Mesendoderm (in vitro differentiated cells): ENCODE results near the gene GHRH. TPM values are rescaled to one million over a fixed set of nuclear protein-coding genes. Genes with fewer than 3 reads are reported as not detected.
A peak's percentile ranks its signal among the peaks of the same experiment; 100 is the strongest.

ENCODE experiments used
- DNase-seq: peaks from one replicate; pipeline ENCODE4 v3.0.0; 2013
- H2AK5ac ChIP-seq: 2 replicates; pipeline ENCODE4 v1.6.1; 2013; ENCODE audit warnings: low read length, inconsistent platforms
- H2BK120ac ChIP-seq: 2 replicates; pipeline ENCODE4 v1.6.1; 2013; ENCODE audit warnings: low read depth, mild to moderate bottlenecking, low read length, moderate library complexity, mixed read lengths
- H2BK15ac ChIP-seq: replicated peaks from 2 replicates; pipeline ENCODE4 v1.6.1; 2013; ENCODE audit warnings: low read depth, mild to moderate bottlenecking, moderate library complexity
- H2BK5ac ChIP-seq: 2 replicates; pipeline ENCODE4 v1.6.1; 2013; ENCODE audit warnings: low read length, inconsistent platforms
- H3K18ac ChIP-seq: 2 replicates; pipeline ENCODE4 v1.6.1; 2013; ENCODE audit warnings: mild to moderate bottlenecking, low read length, mixed read lengths
- H3K23ac ChIP-seq: one replicate; pipeline ENCODE4 v1.6.1; 2013; ENCODE audit warnings: low read length
- H3K27ac ChIP-seq: 2 replicates; pipeline ENCODE4 v1.5.1; 2013; ENCODE audit warnings: low read depth, mild to moderate bottlenecking, inconsistent platforms, low read length, moderate library complexity
- H3K27me3 ChIP-seq: 2 replicates; pipeline ENCODE4 v1.6.1; 2013; ENCODE audit warnings: low read length, control low read depth, mild to moderate bottlenecking, inconsistent platforms; ENCODE audit not compliant: insufficient read depth, poor library complexity
- H3K36me3 ChIP-seq: 2 replicates; pipeline ENCODE4 v1.6.1; 2013; ENCODE audit warnings: low read length, inconsistent platforms; ENCODE audit not compliant: control insufficient read depth, insufficient read depth
- H3K4ac ChIP-seq: one replicate; pipeline ENCODE4 v1.6.1; 2013; ENCODE audit warnings: low read depth, mild to moderate bottlenecking, low read length, moderate library complexity
- H3K4me1 ChIP-seq: 2 replicates; pipeline ENCODE4 v1.6.1; 2013; ENCODE audit warnings: low read depth, low read length, inconsistent platforms; ENCODE audit not compliant: control insufficient read depth
- H3K4me2 ChIP-seq: 2 replicates; pipeline ENCODE4 v1.6.1; 2013; ENCODE audit warnings: low read length
- H3K4me3 ChIP-seq: 2 replicates; pipeline ENCODE4 v1.5.1; 2013; ENCODE audit warnings: mild to moderate bottlenecking, low read length
- H3K56ac ChIP-seq: one replicate; pipeline ENCODE4 v1.6.1; 2013; ENCODE audit warnings: low read length
- H3K79me1 ChIP-seq: 2 replicates; pipeline ENCODE4 v1.6.1; 2013; ENCODE audit warnings: low read length, inconsistent platforms
- H3K79me2 ChIP-seq: 2 replicates; pipeline ENCODE4 v1.6.1; 2013; ENCODE audit warnings: mild to moderate bottlenecking, low read length; ENCODE audit not compliant: control insufficient read depth, insufficient read depth
- H3K9ac ChIP-seq: 2 replicates; pipeline ENCODE4 v1.6.1; 2013; ENCODE audit warnings: low read length, inconsistent platforms
- H4K5ac ChIP-seq: one replicate; pipeline ENCODE4 v1.6.1; 2013; ENCODE audit warnings: low read length
- H4K8ac ChIP-seq: one replicate; pipeline ENCODE4 v1.6.1; 2013; ENCODE audit warnings: low read depth, mild to moderate bottlenecking, control low read depth, low read length, moderate library complexity
- WGBS: extraction: QIAGEN DNeasy Blood & Tissue Kit; methylation state at CpG from one replicate; pipeline ENCODE4 v1.1.7; 2013; ENCODE audit warnings: low lambda C conversion rate, missing lambda C conversion rate; ENCODE audit not compliant: insufficient coverage; ENCODE audit errors: extremely low coverage; 5-methylcytosine and 5-hydroxymethylcytosine counted together
- polyA plus RNA-seq, 2 experiments: library from polyadenylated mRNA; stranded (reverse); fragments of 200-250 nt; gene quantifications; one replicate each; pipeline ENCODE4 v1.2.3, GENCODE V29; 2013

The GHRH gene, protein sequence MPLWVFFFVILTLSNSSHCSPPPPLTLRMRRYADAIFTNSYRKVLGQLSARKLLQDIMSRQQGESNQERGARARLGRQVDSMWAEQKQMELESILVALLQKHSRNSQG
- polyA plus RNA-seq (2013, experiment 1 of 2) = not detected
- polyA plus RNA-seq (2013, experiment 2 of 2) = not detected

DNA sequence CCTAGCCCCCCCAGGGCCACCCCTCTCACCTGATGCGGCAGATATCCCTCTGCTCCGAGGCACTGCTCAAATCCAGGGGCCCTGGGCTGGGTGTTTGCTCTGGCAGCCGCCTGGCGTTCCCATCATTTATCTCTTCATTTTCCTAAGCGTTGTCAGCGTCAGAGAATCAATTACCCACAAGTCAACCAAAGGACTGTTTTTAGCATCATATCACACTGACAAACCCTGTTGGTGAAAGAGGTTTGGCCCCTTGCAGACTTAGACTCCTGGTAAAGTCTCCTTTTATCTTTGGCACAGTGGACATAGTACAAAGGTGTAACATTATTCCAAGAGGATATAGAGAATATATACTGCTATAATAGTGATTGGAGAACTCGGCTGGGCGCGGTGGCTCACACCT lies at the start of gene GHRH:
GHRH (minus strand) TSS at position 101 of the 400 bp plus-strand sequence. CDS start 4,925 bp downstream, outside the sequence.
- Histone ChIP-seq H3K4me3 (no peak within 1 kb of the TSS), H2BK5ac (no peak within 1 kb of the TSS), H3K4me1 (no peaks in the 10 kb centered on the region), H3K79me1 (no peaks in the 10 kb centered on the region), H3K23ac (no peak within 1 kb of the TSS), H3K79me2 (no peaks in the 10 kb centered on the region), H3K56ac (no peak within 1 kb of the TSS), H3K9ac (no peak within 1 kb of the TSS), H4K8ac (no peak within 1 kb of the TSS), H3K4me2 (no peak within 1 kb of the TSS), H2BK120ac (no peak within 1 kb of the TSS), H3K36me3 (no peaks in the 10 kb centered on the region), H3K27ac (no peak within 1 kb of the TSS), H3K18ac (no peak within 1 kb of the TSS), H3K4ac (no peak within 1 kb of the TSS), H2BK15ac (no peak within 1 kb of the TSS), H2AK5ac (no peak within 1 kb of the TSS), H4K5ac (no peak within 1 kb of the TSS), H3K27me3 (no peaks in the 10 kb centered on the region)
- DNase-seq = no peak
- WGBS = no CpG with 5 or more reads among the region's 9 CpGs

DNA sequence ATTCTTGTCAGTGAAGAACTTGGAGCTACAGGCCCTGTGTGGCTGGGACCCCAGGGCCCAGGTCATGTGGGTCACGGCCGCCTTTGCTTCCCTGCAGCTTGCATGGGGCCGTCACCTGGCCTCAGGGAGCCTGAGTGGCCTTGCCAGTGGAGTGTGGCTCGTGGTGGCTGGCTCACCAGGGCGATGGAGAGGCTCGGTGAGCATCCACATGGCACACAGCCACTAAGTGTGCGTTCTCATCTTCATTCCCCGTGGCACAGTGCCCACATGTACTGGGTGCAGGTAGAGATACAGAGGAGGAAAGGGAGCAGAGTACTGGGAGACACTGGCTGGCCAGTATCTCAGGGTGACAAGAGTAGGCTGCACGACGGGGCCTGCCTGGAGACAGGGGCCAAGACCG lies 49.3 kb upstream of the GHRH start:
- Histone ChIP-seq H3K27me3 (no peaks in the 10 kb centered on the region), H2AK5ac (peak overlapping the region; percentile 62), H3K4ac (no peak overlapping the region), H3K18ac (peak overlapping the region; percentile 9), H3K4me2 (no peak overlapping the region), H3K36me3 (peaks cover 3% of the 10 kb centered on the region), H2BK15ac (no peak overlapping the region), H3K56ac (peak overlapping the region; percentile 78), H2BK120ac (no peak overlapping the region), H3K79me1 (peaks cover 21% of the 10 kb centered on the region), H3K79me2 (peaks cover 6% of the 10 kb centered on the region), H3K4me1 (peaks cover 19% of the 10 kb centered on the region), H3K9ac (peak overlapping the region; percentile 28), H2BK5ac (peak overlapping the region; percentile 27), H3K27ac (no peak overlapping the region), H3K23ac (no peak overlapping the region), H4K5ac (no peak overlapping the region), H4K8ac (no peak overlapping the region), H3K4me3 (no peak overlapping the region)
- WGBS = no CpG with 5 or more reads among the region's 11 CpGs
- DNase-seq = no peak

DNA sequence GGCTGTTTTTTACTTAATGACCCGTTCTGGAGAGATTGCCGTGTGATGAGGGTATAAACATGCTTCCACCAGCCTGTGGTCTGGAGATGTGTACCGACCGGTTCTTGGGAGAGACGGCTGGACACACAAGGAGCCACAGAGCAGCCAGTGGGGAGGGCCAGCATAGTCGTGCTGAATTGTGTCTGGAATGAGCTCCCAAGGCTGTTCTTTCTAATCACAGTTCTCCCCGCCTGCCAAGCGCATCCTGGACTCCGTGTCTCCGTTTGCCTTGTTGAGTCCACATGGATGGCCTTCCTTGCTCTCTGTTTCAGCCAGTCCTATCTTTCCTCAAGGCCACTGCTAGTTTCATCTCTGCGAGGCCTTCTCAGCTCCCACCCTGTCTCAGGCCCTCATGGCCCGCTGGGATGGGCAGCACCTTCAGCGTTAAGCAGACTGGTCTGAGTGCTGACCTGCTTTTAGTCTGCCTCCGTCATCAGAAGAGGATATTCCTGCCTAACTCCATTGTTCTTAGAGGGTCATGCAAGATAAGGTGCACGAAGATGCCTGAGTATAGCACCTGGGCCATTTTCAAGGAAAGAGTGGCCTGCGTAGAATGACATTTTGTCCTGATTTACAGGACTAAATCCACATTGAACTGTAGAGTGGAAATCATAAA lies 48.4 kb upstream of the GHRH start:
- peaks cover 6% of the 10 kb centered on the region for H3K79me2 ChIP-seq
- no peak overlapping the region for H2AK5ac ChIP-seq
- H3K36me3 ChIP-seq = peaks cover 3% of the 10 kb centered on the region
- no CpG with 5 or more reads among the region's 16 CpGs for WGBS
- H3K9ac ChIP-seq = no peak overlapping the region
- no peak overlapping the region for H3K4ac ChIP-seq
- peak overlapping the region; percentile 17 for H2BK5ac ChIP-seq
- peak overlapping the region; percentile 50 for H3K56ac ChIP-seq
- DNase-seq = no peak
- H2BK120ac ChIP-seq = no peak overlapping the region
- H3K23ac ChIP-seq = no peak overlapping the region
- H3K27me3 ChIP-seq = no peaks in the 10 kb centered on the region
- no peak overlapping the region for H3K27ac ChIP-seq
- no peak overlapping the region for H4K5ac ChIP-seq
- no peak overlapping the region for H4K8ac ChIP-seq
- no peak overlapping the region for H3K18ac ChIP-seq
- peaks cover 11% of the 10 kb centered on the region for H3K4me1 ChIP-seq
- H2BK15ac ChIP-seq = no peak overlapping the region
- no peak overlapping the region for H3K4me2 ChIP-seq
- H3K79me1 ChIP-seq = peaks cover 22% of the 10 kb centered on the region
- no peak overlapping the region for H3K4me3 ChIP-seq

GRCh38 chr20:37309290-37309689 lies 47.7 kb upstream of the GHRH start:
- no peak overlapping the region for H2BK15ac ChIP-seq
- no peak overlapping the region for H3K27ac ChIP-seq

DNA sequence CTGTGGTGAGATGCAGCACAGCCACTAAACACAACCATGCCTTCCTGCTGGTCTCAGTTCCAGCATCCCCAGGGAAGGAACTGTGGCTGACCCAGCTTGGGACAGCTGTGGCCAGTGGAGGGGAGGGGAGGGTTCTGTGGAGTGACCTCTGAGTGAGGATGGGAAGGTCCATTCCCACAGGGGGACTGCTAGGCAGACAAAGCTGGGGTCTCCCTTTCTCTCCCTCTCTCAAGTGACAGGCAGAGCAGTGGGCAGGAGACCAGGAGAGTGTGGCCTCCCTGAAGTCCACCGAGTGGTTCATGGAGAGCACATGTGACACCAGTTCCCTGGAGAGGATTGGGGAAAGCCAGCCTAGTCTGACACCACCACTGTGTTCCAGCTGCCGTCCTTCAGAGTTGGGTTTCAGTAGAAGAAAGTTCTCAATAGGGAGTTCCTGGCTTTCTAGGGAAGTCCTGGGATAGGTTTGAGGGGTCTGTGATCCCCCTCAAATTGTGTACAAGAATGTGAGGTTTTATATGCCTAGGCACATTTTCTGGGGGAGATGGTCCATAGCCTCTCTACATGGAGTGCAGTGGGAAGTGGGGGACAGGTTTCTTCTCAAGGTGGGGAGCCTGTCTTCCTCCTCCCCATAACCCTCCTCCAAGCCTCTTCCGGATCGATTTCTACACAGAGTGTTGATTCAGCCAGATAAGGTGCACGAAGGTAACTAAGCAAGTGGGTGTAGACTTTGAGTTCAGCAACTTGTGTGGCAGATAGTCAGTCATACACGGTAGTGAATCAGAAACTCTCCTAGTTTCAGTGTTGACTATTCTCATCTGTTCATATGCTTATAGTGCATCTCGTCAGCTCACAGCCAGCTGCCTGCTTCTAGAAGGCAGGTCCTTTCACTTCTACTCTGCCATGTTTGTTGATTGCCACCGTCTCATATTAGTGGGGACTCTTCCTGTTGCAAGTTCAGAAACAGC lies 46.8 kb upstream of the GHRH start:
- Histone ChIP-seq H3K27me3 (no peaks in the 10 kb centered on the region), H3K4ac (no peak overlapping the region), H3K4me2 (no peak overlapping the region), H4K5ac (no peak overlapping the region), H3K18ac (no peak overlapping the region), H3K4me1 (no peaks in the 10 kb centered on the region), H2BK120ac (no peak overlapping the region), H3K79me1 (peaks cover 22% of the 10 kb centered on the region), H3K79me2 (peaks cover 6% of the 10 kb centered on the region), H2BK5ac (no peak overlapping the region), H3K27ac (no peak overlapping the region), H2BK15ac (no peak overlapping the region), H3K9ac (no peak overlapping the region), H3K56ac (no peak overlapping the region), H3K36me3 (peaks cover 5% of the 10 kb centered on the region), H2AK5ac (no peak overlapping the region), H3K23ac (peak overlapping the region; percentile 56), H3K4me3 (no peak overlapping the region), H4K8ac (no peak overlapping the region)
- DNase-seq = no peak
- no CpG with 5 or more reads among the region's 8 CpGs for WGBS

More at GRCh38 chr20:37309290-37309689, 47.7 kb upstream of the GHRH start:
- Histone ChIP-seq H3K79me2 (peaks cover 6% of the 10 kb centered on the region), H3K79me1 (peaks cover 22% of the 10 kb centered on the region), H3K27me3 (no peaks in the 10 kb centered on the region), H2BK120ac (no peak overlapping the region), H3K4me1 (peaks cover 7% of the 10 kb centered on the region), H3K18ac (no peak overlapping the region), H3K4me3 (no peak overlapping the region), H3K9ac (no peak overlapping the region), H3K56ac (no peak overlapping the region), H3K23ac (no peak overlapping the region), H3K4ac (no peak overlapping the region), H4K5ac (no peak overlapping the region), H3K4me2 (no peak overlapping the region), H3K36me3 (peaks cover 3% of the 10 kb centered on the region), H2AK5ac (no peak overlapping the region), H2BK5ac (no peak overlapping the region), H4K8ac (no peak overlapping the region)
- DNase-seq = no peak
- no CpG with 5 or more reads among the region's 6 CpGs for WGBS
